Stimulated activated CD4-positive, alpha-beta T cell treated with anti-CD3 and anti-CD28 coated beads, TNF-alpha, amount 100 ng/mL, for 48 hours (primary cell): ENCODE measurements around the gene NAT9.

Experiments
- DNase-seq, 3 donors: peaks; one replicate each; pipeline ENCODE4 v3.0.0-alpha.2; 2020; ENCODE audit warnings: low read depth in 3 of 3

Gene NAT9

DNA sequence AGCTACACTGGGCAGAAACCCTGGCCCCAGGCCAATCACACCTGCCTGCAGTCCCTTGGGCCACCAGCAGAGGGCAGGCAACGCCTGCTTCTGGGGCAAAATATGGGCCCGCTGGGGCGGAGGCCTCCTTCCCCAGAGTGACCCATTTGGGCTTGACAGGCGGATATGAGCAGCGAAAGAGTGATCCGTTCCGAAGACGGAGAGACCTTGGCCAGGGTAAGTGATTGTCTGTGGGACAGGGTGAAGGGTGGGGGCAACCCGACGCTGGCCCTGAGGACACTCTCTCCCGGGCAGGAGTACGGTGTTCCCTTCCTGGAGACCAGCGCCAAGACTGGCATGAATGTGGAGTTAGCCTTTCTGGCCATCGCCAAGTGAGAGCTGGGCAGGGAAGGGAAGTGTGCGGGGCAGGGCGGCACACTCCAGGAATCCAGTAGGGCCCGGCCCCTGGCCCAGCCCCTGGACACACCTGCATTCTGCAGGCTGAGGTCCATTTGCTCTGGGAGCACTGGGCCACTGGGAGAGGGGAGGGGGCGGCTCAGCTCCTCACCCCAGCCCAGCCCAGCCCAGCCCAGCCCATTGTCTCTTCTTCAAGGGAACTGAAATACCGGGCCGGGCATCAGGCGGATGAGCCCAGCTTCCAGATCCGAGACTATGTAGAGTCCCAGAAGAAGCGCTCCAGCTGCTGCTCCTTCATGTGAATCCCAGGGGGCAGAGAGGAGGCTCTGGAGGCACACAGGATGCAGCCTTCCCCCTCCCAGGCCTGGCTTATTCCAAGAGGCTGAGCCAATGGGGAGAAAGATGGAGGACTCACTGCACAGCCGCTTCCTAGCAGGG is 31.2 kb downstream of the NAT9 start:
- DNase-seq = peak; percentile 73 to 81 (median 74)

DNA sequence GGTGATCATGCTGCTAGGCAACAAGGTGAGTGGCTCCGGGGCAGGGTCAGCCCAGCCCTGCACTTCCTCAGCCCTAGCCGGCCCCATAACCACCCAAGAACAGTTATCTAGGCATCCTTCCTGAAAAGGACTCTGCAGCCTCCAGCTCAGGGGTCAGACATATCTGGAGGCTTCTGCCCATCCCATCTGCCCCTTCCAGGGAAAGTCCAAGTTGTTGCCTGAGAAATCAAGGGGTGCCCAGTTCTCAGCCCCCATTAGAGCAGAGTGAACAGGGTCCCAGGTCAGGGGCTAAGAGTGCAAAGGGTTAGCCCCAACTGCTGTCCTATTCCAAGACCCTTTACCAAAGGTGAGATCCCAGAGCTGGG is 31.8 kb downstream of the NAT9 start:
- DNase-seq = no peak

DNA sequence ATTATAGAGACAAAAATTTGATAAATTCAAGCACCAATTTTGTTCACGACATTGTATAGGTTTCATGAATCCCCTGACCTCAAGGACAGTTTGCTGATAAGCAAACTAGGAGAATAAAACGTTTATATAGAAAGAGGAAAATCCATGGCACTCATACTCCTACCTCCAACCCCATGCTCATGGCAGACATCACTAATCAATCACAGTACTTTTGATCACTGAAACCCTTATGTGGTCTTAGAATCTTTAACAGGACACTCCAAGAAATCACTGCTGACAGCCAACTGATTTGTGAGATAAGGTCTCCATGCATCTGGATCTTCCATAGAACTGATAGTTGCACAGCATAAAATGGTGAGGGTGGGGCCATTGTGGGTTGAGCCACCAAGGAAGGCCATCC is 32.4 kb downstream of the NAT9 start:
- DNase-seq = no peak

DNA sequence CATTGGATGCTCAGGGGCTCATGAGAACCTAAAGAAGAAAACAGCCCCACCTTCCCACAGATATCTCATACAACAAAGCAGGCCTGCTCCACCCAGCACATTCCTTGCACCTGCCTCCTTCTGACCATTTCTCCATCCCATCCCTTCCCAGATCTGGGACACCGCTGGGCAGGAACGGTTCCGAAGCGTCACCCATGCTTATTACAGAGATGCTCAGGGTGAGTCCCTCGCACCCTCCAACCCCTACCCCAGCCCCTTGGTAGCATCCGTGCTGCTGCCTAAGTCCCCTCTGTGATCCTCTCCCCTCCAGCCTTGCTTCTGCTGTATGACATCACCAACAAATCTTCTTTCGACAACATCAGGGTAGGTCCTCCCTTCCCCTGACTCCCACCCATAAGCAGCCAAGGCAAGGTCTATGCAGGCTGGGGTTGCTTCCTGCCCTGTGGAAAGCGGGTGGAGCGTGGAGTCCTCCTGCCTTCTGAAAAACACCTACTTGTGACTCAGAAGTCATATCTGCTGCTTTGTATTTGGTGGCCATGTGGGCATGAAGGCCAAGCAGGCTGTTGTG is 33.1 kb downstream of the NAT9 start:
- no peak for DNase-seq

DNA sequence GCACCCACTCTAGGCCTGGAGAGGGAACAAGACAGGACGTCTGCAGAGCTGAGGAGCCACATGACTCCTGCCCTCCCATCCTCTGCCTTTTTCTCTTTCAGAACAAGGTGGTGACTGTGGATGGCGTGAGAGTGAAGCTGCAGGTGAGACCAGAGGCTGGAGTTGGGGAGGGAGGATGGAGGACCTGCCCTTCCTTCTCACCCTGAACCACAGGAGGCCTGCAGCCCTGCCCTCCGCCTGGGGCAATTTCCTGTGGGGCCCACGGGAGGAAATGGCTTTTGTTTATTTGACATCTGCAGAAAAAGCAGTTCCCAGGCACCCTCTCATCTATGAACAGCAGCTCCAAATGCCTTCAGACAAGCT is 34.0 kb downstream of the NAT9 start:
- DNase-seq = no peak

DNA sequence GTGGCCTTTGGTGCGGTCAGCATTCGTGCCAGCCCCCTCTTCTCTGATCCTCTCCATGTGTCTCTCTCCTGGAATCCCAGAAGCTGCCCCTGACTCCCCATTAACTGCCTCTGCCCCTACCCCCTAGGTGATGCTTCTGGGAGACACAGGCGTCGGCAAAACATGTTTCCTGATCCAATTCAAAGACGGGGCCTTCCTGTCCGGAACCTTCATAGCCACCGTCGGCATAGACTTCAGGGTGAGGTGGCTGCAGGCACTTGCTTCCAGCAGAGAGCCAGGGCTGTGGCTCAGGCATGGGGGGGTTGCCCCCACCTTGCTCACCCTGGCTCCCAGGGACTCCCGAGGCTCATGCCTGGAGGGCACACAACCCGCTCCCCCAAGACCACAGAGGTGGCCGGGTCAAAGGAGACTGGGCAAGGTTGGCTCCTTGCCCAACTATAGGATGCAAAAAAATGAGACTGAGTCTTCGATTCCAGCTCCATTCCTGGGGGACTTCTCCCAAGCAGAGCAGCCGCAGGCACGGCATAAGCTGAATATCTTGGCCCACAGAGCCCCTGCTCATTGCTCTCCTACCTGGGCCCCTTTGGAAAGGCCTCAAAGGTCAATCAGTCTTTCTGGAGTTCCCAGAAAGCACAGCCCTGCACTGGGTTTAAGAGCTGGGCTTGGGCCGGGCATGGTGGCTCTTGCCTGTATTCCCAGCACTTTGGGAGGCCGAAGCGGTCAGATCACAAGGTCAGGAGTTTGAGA is 35.3 kb downstream of the NAT9 start:
- DNase-seq = no peak

DNA sequence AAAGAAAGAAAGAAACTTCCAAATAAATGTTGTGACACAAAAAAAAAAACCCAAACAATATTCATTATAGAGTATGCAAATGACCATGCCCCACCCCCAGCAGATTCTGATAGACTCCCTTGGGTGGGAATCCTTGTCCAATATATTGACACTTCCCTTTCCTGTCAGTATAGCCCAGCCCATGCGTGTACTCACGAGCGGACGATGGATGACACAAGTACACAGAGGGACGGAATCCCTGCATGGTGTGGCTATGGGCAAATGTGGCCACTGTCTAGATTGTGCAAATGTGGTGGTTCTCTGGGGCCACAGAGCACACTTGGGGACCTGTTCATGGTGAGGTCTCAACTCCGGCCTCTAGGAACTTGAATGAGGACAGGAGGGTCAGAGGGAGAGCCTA is 36.0 kb downstream of the NAT9 start:
- no peak for DNase-seq

DNA sequence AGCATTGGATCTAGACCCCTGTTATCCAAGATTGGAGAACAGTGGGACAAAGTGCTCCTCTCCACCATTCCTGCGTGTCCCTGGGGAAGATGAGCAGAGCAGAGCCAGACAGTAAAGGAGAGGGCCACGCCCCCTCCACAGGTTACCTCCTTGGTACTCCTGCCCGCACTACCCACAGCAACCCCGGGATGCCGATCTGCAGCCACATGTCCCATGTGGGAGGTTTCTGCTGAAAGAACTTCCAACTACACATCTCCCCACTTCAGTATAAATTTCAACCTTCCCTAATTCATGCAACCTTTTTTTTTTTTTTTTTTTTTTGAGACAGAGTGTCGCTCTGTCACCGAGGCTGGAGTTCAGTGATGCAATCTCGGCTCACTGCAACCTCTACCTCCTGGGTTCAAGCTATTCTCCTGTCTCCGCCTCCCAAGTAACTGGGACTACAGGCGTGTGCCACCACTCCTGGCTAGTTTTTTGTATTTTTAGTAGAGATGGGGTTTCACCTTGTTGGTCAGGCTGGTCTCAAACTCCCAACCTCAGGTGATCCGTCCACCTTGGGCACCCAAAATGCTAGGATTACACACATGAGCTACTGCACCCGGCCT is 36.8 kb downstream of the NAT9 start:
- no peak for DNase-seq

DNA sequence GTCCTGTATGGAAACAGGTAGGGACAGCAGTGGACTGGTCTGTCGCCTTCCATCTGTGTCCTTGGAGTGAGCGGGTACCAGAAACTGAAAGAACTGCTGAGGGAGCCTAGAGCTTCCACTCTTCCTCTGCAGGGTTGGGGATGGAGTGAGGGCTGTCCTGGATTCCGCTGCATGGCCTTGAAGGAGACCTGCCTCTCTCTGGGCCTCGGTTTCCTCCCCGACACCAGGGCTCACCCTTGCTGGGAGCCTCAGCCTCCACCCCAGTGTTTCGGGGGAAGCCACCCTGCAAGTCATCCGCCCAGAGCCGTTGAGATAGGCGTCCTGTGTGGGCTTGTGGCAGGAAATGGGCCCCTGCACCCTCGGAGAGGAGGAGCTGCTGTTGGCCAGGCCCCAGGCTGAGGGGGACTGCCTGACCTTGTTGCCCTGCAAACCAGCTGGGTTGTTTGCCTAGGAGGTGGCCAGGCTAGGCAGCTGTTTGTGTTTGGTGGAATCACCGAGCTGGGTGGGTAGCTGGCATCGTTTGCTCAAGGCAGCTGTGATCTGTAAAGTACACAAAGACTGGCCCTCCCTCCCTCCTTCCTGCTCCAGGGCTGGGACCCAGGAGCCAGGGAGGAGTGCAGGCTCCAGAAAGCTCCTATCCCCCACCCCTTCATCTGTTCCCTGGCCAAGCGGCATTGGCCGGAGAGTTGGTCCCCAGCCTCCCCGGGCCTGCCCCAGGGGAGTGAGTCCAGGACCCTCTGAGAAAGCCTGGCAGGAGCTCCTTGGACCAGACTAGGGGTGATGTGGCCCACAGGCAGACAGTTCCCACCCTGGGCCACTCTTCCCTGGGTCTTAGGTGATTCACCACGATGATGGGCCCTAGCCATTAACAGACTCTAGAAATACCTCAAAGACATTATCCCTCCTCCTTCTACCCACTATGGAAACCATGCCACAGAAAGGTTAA is 37.8 kb downstream of the NAT9 start:
- DNase-seq = peak in 2 of 3 donors; percentile 60 to 62

DNA sequence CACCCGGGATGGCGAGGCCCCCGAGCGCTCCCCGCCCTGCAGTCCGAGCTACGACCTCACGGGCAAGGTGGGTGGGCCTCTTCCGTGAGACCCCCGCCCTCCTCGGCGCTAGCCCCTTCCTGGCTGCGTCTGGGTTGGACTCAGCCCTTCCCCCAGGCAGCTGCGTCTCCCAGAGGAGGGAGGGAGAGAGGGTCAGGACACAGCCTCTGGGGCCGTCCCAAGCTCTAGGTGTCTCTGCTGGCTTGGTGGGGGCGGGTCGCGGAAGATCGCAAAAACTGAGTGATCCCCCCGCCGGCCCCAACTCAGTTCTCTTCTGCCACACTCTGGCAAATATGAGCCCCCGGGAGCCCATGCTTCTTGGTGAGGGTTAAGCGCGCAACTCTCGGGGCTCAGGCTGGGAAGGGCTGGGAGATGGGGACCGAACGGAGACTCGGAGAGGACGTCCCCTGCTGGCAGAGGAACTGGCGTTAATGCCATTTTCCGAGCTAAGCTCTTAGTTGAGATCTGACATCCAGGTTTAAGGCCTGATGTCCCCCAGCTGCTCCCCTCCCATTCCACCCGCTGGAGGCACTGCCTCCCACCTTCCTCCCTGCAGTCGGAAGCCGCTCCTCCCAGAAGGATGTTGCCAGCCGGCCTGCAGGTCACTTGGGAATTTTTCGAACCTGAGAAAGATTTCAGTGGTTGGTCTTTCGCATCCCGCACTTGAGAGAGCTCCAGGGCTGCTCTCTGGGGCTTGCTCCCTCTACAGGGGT is 38.7 kb downstream of the NAT9 start:
- DNase-seq = no peak

DNA sequence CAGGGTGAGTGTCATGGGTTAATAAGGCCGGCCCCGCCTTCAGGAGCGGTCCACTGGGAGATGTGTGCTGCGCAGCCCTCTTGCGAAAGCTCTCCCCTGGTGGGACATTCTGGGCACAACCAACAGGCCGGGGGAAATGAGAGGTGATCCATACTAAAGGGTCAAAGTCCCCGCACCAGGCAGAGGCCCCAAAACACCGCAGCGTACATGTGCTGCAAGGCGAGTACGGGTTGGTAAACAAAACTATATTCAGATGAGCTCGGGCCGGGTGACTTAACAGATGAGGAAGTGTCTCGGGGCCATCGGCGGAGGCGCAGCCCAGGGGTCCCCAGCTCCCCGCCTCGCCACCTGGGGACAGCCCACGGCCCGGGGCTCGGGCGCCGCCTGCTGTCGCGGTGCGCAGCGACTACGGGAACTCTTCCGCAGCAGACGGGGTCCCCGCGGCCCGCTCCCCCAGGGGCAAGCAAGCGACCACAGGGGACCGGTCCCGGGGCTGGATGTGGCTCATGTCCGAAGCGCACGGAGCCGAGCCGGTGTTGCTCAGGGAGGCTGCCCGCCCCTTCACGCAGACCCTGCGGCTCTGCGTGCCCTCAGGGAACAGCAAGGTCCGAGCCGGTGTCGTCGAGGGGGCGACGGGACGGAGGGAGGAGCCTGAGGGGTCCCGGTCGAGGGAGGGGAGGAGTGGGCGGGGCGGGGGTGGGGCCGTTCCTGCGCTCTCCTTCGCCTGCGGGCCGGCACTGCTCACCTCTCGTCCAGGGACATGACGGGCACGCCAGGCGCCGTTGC is 39.4 kb downstream of the NAT9 start, which contains the start of gene RAB37:
TSS of gene RAB37 (plus strand) at position 744 of the 786 bp plus-strand sequence. CDS start at position 761, 17 bp downstream.
- no peak for DNase-seq

DNA sequence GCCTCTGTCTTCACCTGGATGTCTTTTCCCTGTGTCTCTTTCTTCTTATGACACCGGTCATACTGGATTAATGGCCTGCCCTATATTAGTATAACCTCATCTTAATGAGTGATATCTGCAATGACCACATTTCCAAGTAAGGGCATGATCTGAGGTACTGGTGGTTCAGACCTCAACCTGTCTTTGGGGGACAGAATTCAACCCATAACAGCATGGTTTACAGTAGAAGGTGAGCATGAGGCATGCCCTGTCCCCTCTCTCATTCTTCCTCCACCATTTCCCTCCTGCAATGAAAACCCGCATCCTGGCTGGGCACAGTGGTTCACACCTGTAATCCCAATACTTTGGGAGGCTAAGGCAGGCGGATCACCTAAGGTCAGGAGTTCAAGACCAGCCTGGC is 41.9 kb downstream of the NAT9 start:
- DNase-seq = no peak

DNA sequence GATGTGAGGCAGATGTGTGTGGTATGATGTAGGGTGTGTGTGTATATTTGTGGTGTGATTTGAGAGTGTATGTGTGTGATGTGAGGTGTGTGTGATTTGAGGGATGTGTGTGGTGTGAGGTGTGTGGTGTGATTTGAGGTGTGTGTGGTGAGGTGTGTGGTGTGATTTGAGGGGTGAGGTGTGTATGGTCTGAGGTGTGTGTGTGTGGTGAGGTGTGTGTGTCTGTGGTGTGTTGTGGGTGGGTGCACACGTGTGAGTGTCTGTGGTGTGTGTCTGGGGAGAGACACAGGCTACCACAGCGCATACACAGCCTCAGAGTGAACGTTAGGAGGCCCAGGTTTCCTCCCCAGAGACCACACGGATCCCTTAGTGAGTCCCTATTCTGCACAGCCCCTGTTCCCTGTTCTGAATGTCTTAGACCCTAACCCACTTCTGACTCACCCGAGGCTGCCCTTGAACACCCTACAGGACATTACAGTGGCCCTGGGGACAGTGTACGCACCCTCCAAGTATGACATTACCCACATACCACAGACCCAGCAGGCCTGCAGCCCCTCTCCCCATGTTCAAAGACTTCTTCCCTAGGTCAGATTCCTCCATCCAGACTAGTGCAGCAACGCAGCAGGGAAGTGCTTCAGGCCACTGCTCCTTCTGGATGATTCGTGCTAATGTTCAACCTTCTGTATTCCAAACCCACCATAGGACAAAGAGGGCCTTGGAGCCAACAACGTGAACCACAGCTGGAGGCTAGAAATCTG is 42.6 kb downstream of the NAT9 start:
- DNase-seq = no peak

DNA sequence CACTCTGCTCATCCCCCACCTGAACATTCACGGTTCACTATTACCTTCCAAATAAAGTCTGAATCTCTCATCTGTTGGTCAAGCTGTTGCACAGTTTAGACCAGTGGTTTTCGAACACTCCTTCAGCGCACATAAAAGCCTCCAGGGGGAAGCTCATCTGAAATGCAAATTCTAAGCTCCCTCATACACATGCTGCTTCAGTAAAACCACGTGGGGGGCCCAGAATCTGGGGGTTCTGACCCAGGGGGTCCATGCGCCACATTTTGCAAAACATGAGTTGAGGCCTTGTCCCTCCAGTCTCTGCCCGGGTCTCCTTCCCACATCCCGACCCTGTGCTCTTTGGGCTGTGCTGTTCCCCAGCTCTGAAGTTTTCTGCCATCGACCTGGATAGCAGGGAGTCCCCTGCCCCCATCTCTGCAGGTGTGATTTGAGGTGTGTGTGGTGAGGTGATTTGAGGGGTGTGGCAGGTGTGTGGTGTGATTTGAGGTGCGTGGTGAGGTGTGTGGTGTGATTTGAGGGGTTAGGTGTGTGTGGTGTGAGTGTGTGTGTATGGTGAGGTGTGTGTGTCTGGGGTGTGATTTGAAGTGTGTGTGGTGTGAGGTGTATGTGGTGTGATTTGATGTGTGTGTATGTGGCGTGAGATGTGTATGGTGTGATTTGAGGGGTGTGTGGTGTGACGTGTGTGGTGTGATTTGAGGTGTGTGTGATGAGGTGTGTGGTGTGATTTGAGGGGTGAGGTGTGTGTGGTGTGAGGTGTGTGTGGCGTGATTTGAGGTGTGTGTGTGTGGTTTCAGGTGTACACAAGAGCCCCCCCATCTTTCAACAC is 43.9 kb downstream of the NAT9 start:
- no peak for DNase-seq

DNA sequence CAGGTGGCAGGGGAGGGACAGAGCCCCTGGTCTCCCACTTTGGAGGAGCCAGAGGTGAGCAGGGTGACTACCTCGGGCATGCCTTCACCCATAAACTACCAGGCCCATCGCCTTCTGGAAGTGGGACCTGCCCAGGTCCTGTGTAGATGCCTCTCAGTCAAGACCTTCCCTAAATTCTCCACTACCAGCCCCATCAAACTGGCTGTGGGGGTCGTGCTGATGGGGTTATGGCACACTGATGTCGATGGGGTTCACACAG is 44.9 kb downstream of the NAT9 start:
- DNase-seq = no peak

DNA sequence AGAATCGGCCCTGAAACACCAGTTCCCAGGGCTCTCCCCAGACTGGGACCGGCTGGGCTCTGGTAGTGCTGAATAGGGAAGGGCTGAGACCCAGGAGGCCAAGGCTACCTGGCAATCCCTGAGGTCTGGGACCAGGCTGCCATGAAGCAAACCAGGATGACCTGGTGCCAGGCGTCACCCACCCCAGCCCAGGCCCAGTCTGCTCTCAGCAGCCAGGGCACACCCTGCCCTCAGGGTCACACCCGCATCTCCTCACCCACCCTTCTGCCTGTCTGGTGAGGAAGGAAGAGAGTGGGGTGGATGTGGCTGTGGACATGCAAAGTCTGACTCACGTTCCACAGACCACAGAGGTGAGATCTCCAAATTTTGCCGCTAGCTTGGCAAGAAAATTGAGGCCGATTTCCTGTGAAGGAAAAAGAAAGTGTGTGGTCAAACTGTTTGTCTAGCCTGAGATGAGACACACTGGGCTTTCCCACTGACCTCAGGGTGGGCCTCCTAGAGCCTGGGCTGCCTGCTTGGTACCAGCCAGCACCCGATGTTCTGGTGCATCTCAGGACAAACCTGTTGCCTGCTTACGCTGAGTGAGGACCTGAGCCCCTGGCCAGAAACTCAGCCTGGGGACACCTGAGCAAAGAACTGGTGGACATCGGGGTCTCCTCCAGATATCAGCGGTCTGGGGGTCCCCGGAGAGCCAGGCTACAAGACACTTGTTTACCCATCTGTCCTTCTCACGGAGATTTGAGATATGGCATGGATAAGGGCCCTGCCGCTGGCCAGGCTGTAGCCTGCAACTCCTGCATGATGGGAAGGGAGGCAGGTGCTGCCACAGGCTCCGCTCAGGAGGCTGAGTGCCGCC is 45.4 kb downstream of the NAT9 start:
- no peak for DNase-seq

DNA sequence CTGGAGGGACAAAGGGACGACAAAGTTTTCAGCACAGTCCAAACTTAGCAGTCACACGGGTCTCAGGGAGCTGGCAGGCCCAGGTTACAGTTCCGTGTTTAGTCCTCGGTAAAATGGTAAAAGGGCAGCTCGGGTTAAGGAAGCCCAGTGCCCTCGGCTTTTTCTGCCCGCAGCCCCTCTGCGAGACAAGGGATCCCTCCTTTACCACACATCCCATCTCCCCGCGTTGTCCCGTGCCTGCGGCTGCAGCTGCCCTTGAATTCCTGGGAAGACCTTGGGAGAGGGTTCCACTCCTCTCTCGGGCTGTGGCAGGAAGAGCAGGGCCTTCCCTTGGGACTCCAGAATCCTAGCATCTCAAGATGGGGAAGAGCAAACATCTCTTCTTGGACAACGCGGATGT is 46.3 kb downstream of the NAT9 start:
- no peak for DNase-seq

DNA sequence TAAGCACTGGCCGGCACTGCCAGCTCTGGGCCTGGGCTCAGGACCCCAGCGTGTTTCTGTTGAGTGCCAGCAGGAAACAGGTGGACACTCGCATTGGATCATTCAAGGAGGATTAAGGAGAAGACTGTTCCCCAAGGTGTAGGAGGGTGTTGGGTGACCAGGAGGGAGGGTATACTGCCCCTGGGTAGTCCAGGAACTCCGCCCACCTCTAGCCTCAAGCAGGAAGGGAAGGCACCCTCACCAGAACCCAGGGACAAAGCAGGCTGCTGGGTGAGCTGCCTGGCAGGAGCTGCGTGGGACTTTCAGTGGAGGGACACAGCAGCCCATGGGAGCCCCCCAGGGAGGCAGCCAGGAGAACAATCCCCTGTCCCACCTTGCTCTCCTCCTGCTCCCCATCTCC is 46.8 kb downstream of the NAT9 start:
- no peak for DNase-seq
